Measurements from ENCODE around the gene HTRA2. TPM values are rescaled to one million over a fixed set of nuclear protein-coding genes. Genes with fewer than 3 reads are reported as not detected.

HTRA2 gene
- polyA plus RNA-seq, 1 donor: 29.8 TPM

DNA sequence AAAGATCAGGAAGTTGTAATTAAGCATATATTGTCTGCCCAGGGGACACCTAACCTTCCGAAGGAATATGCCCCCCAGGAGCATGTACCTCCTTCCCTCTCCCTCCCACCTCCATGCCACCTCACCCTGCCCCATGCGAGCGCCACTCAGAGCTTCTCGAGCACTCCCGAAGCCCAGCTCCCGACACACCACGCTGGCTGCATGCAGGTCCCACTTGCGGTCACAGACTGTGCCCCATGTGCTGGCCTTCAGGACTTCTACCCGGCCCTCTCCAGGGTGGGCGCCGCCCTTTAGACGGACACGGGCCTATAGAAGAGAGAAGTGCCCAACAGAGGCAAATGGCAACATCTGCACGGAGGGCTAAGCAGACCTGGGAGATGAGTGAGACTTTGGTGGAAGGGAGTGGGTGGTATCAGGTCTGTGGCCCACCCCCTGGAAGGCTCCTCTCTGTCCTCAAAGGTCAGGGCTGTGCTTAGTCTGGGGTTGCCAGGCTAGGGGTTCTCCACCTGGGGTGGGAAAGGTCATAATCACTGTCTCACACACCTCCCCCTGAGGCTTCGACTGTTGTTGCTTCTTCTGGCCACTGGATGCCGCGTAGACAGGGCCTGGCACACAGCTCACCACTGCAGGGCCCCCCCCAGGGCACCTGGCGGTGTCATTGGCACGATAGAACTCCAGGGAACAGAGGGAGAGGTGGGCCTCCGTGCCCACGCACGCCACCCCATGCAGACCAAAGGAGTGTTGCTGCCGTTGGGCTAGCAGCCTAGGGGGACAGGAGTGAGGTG is 6.6 kb downstream of the HTRA2 start:
- DNase-seq: no peak

DNA sequence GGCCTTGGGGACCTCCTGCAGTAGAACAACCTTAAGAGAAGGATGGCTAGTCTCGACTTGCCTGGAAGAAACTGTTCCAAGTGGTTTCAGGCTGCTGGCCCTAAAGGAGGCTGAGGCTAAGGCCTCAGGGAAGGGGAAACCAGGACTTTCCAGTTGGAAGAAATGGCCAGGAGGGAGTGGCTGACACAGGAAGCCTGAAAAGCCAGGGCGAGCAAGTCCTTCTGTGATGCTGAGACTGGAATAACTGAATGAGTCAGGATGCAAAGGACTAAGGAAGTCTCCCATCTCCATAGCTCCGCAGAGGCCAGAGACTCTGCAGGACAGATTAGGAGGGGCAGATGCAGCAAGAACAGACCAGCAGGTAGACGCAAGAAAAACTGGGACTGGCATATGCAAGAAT is 7.4 kb downstream of the HTRA2 start:
- no peak for DNase-seq

DNA sequence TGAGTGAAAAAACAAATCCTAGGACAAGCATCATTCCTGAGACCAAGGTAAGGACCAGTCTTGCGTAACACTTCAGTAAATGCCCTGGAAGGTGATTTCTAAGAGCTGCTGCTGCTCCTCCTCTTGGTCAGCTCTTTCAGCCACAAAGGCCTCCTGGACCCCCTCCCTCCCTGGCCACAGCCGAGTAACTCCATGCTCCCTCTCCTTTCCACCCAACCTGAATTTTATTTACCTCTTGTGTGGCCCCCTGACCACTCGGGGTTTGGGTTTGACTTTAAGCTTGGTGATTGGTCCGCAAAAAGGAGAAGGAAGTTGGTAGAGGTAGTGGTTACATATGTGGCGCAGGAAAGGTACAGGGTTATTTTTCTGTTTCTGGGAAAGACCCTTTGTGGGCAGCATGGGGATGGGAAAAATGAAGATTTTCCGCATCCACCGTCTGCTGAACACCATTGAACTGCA is 9.2 kb downstream of the HTRA2 start:
- no peak for DNase-seq

DNA sequence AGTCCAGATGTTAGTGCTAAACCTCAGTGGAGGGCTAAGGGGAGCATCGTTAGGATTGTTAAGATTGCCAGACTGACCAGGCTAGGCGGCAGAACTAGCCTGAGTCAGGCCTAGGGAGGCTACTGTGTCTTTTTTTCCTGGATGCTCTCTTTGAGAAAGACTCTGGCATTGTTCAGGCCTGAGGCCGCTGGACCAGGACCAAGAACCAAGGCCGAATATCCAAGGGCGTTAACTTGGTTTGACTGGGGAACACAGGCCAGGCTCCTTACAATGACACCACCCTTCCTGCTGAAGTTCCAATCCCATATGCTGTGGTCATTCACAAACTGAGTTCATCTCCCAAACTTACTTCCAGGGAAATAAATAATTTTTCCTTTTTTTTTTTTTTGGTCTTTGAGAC is 10.6 kb downstream of the HTRA2 start:
- no peak for DNase-seq

DNA sequence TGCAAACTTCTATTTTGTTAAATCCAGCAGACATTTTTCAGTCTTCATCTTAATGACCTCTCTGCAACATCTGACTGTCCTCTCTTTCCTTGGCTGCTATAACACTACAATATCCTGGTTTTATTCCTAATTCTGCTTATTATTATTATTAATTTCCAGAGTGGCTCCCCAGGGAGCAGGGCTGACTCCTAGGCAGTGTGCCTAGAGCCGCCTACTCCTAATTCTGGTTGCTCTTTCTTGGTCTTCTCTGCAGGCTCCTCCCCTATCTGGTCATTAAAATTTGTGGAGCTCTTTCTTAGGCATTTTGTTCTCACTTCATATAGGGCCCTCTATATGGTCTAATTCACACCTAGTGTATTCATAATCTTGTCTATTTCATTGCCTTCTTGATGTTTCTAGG is 13.2 kb downstream of the HTRA2 start:
- no peak for DNase-seq

DNA sequence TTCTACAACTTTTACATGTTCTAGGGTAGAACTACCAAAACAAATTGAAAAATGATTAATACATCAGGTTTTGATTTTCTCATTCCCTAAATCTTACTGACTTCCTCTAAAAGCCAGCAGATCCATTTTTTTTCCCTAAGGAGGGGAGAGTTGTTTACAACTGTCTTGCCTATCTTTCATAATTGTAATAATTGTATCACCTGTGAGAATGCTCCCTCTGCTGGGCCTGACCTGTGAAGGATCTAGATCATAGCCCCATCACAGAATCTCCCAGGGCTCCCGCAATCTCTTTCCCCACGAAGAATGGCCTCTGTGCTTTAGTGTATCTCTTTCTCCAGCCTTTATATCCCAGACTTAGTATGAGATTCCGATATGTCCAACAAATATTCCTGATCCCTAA is 14.9 kb downstream of the HTRA2 start:
- DNase-seq: no peak

DNA sequence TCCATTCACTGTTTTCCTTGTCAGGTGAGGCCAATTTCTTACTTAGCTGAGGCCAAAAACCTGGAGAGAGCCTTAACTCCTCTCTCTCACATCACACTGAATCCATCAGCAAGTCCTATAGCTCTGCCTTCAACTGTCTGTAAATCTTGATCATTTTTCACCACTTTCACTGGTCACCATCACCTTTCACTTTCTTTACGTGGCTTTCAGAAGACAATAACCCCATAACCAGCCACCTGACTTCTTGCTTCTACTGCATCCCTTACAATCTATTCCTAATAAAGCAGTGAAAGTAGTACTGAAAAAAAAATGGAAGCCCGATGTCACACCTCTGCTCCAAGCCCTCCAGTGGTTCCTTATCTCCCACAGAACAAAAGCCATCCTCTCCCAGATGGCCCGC is 16.3 kb downstream of the HTRA2 start:
- DNase-seq: no peak

DNA sequence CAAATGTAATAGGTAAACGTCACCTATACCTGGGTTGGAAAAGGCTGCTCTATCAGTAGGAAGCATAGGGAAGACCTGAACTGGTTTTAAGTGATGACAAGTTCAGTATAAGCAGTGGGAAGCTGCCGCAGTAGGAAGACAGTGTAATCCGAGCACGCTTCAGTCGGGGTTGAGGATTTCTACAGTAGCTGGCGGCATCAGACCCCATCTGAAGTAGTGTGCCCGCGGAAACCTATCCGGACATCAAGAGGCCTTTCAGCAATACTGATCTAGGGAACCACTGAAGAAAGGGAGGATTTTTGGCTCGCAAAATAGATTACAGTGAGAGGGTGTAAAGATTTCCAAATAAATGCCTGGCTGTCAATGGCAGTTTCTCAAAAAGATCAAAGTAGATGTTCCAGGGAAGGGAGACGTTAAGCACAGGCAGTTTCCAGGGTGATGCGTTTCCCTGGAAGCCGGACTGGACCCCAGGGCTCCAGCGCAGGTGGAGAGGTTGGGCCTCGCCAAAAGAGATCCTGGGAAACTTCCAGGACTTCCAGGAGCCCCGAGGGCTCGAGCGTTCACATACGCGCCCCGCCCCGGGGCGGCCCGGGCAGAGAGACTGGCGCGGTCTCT is 18.7 kb downstream of the HTRA2 start:
- DNase-seq: no peak

DNA sequence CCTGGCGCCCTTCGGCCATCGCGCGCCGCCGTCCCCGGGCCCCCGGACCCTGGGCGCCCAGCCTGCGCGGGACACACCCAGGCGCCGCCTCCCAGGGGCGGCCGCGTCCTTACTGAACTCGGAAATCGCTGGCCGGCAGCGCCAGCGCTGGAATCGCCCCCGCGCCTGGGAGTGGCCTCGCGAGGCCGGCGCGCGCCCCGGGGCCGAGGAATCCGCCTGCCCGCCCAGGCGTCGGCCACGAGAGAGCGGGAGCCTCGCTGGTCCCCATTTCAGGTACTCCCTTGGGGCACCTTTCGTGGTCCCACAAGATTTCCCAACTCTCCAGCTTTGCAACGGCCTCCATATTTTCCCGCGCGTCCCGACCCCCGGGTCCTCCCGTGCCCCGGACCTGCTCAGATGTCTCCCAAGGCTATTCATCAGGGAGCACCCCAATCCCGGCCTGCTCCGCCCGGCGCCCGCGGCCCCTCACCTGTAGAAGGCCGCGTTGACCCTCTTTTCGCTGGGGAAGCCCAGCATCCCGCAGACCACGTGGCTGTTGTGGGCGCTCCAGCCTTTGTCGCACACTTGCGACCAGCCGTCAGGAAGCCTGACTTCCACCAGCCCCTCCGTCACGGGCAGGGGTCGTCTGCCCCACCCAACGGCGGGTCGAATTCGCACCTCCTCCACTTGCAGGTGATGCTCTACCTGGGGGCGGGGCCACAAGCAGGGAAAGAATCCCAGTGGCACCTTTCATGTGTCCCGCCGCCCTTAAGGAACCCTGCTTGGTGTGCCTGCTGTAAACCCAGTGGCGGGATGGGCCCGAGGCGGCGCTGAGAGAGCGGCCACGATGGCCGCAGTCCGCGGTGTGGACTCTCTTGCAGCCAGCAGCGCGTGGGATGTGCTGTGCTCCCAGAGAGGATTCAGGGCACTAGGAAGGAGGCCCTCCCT is 19.4 kb downstream of the HTRA2 start:
- peak; percentile 37 for DNase-seq

DNA sequence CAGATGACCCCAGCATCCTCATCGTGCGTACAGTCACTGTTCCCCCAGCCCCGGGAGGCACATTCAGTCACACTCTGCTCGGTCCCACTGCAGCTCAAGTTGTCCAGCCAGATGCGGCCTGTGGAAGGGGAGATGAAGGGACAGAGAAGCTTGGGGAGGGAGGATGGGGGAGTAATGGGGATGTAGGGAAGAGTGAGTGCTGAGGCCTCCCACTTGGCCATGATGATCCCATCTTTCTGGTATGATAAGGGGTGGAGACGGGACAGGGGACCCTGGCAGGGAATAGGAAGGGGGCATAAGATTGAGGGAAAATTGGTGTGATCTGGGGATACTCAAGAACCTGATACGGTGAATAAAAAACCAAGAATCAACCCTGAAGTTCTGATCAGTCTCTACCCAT is 20.5 kb downstream of the HTRA2 start:
- no peak for DNase-seq

DNA sequence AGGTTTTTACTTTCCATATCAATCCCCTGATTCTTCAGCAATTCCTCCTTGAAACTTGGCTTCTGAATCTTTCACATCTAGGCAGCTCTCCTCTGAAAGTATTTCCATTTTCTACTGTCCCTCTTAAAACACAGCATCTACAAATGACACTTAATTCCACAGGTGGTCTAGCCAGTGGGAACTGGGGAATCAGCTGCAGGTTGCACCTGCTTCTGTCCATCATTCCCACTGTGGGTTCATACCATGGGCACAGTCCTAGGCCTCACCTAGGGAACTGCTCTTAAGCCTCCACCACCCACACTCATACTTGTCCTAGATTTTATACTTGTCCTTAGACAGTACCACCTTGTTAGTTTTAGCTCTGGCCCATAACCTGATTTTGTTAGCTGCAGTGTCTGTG is 21.8 kb downstream of the HTRA2 start:
- DNase-seq: no peak

DNA sequence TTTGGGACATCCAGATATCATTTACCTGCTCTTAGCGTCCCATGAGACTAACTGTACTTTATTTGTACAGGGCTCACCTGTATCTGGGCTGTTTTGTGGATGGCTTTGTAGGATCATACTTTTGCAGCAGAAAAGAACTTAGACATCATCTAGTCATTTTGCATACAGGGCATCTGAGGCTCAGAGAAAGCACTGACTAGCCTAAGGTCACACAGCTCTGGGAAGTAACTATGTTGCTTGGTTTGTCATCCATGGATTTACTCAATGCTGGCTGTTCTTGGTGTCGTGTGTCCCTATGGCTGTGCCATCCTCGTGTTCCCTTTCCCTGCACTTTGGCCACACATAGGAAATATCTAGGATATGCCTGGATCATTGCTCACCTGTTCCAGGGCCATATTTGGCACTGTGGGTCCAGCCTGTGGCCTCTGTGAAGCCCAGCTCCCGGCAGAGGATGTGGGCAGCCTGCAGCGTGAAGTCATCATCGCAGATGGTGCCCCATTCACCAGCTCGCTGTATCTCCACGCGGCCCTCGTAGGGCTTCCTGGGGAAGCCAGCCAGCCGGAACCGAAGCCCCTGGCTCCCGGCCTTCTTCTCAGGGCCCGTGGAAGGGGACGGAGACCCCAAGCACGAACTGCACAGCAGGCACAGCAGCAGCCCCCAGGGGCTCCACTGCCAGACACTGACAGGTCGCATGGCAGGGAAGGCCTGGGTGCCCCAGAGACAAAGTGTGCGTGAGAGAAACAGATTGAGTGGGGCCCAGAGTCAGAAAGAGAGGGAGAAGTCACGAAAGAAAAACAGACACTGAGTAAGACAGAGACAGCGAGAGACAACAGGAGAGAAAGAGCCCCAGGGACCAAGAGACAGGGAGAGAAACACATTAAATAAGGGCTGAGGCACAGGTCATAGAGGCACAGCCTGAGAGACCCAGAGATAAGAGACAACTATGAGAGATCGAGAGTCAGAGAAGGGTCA is 22.5 kb downstream of the HTRA2 start:
- no peak for DNase-seq

DNA sequence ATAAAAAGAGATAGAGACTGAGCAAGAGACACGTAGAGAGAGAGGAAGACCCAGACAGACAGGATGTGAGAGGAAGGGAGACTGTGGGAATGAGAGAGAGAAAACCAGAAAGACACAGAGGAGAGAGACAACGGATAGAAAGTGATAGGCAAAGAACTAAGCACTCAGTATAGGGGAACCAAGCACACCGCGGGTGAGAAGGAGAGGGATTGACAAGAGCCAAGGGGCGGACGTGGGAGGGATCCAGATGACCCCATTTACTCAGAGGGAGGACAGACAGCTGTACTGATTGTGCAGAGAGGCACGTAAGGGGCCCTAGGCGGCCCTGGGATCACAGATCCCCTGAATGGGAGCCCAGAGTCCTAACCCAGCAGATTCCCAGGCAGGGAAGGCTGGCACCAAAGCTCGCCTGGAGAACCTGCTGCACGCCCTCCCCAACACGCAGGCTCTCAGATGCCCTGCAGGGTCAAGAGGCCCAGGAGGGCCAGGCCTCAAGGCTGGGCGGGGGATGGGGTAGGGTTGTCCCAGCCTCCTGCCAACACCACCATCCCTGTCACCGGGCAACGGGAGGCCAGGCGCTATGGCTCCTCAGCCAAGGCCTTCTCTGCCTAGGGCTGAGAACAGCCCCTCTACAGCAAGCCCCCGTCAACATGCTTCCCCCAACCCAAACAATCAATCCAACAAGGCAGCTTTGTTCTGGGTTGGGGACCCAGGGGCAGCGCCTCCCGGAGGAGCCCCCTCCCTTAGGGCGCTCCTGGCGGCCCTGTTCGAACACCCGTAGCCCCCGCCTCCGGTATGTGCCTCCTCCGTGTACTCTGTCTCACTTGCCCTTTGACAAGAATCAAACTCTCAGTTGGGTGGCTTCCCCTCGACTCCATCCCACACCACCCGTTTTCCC is 23.4 kb downstream of the HTRA2 start:
- no peak for DNase-seq

DNA sequence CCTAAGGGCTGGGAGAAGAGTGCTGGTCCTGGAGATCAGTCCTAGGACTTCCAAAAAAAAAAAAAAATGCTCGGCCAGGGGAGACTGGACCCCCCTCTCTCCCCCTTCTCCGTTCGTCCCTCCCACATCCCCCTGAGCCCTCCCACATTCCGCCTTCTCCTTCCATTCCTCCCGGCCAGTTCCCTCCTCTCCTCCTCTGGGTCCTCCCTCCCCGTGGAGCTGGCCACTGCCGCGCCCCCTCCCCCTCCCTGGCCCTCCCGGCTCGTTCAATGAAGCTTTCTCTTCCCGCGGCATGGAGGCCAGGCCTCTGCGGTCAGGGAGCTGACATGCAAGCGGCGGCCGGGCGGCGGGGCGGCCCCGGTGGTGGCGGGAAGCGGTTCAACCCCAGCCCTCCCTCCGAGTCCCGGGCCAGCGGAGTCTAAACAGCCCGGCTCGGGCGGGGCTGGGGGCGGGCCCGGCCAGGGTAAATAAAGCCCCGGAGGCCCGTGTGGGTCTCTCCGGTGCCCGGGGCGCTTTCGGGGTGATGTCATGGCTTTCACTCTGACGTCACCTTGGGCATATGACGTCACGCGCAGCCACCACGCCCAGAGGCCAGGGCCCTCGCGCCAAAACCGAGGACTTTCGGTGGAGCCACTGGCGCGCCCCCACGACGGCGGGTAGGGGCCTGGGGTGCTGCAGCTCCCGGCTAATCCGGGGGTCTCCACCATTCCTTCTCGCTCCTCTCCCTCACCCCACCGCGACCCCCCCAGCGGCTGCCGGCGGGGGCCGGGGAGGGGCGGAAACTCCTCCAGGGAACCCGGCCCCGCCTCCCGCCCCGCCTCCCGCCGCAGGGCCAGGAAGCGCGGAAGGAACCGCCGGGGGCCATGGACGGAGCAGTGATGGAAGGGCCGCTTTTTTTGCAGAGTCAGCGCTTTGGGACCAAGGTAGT is 24.4 kb downstream of the HTRA2 start, which contains the start of the genes DOK1 and LOXL3:
DOK1 (plus strand) TSS at position 829 of the 928 bp plus-strand sequence; CDS start at position 864, 35 bp downstream.
LOXL3 (minus strand) TSS at position 51 of the 928 bp plus-strand sequence. CDS start 1,308 bp downstream, outside the sequence.
- DNase-seq: peak; percentile 91

DNA sequence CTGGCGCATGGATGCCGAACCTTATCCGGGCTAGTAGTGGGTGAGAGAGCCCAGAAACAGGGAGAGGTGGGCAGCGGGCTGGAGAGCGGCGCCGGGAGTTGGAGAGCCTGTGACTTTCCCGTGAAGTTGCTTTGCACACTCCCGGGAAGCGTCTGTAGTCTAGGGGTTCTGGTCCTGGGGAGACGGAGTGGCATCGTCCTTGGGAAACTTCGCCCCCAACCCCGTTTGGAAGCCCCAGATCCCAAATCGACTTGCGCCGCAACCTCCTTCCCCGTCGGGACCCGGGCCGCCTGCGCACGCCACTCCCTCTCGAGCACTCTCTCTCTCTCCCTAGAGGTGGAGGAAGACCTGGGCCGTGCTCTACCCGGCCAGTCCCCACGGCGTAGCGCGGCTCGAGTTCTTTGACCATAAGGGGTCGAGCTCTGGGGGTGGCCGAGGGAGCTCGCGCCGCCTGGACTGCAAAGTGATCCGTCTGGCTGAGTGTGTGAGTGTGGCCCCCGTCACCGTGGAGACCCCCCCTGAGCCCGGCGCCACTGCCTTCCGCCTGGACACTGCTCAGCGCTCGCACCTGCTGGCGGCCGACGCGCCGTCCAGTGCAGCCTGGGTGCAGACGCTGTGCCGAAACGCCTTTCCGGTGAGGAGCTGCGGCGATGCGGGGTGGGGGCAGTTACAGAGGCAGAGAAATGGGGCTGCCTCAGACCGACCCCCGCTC is 25.2 kb downstream of the HTRA2 start:
- no peak for DNase-seq

DNA sequence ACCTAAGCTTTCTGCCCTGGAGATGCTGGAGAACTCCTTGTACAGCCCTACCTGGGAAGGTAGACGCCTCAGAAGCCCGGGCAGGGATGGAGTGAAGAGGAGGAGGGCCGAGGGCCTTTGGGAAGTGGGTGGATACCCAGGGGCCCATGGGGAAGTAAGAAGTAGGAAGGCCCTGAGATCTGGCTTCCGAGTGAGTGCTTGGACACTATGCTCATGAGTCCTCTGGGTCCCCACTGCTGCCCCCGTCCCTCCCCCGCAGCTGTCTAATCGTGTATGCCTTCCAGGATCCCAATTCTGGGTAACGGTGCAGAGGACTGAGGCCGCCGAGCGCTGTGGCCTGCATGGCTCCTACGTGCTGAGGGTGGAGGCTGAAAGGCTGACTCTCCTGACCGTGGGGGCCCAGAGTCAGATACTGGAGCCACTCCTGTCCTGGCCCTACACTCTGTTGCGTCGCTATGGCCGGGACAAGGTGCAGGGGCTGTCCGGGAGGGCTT is 25.9 kb downstream of the HTRA2 start:
- no peak for DNase-seq

DNA sequence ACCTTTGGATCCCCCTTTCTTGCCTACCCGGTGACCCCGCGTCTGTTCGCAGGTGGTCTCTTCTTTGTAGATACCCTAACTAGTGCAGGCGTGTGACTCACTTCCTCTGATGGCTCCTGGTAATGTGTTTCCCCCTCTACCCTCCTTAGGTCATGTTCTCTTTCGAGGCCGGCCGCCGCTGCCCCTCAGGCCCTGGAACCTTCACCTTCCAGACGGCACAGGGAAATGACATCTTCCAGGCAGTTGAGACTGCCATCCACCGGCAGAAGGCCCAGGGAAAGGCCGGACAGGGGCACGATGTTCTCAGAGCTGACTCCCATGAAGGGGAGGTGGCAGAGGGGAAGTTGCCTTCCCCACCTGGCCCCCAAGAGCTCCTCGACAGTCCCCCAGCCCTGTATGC is 26.4 kb downstream of the HTRA2 start:
- DNase-seq: no peak

DNA sequence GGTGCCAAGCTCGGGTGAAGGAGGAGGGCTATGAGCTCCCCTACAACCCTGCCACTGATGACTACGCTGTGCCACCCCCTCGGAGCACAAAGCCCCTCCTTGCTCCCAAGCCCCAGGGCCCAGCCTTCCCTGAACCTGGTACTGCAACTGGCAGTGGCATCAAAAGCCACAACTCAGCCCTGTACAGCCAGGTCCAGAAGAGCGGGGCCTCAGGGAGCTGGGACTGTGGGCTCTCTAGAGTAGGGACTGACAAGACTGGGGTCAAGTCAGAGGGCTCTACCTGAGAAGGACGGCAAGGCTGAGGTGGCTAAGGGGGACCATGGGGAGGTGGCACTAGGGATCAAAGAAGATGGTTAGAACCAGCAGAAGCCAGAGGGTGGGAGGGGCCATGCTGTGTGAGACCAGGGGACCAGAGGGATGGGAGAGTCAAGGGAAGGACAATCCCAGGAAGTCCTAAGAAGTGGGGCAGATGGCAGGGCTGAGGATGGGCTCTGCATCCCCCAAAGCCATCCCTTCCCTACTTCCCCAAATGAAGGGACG is 27.2 kb downstream of the HTRA2 start:
- no peak for DNase-seq

Measured in left kidney (tissue), 2 donors.